ENCODE data around the gene RAN. TPM values are rescaled to one million over a fixed set of nuclear protein-coding genes. Genes with fewer than 3 reads are reported as not detected.

RAN gene
- total RNA-seq, 1 experiment from 2014 or later, result 1,968 TPM

DNA sequence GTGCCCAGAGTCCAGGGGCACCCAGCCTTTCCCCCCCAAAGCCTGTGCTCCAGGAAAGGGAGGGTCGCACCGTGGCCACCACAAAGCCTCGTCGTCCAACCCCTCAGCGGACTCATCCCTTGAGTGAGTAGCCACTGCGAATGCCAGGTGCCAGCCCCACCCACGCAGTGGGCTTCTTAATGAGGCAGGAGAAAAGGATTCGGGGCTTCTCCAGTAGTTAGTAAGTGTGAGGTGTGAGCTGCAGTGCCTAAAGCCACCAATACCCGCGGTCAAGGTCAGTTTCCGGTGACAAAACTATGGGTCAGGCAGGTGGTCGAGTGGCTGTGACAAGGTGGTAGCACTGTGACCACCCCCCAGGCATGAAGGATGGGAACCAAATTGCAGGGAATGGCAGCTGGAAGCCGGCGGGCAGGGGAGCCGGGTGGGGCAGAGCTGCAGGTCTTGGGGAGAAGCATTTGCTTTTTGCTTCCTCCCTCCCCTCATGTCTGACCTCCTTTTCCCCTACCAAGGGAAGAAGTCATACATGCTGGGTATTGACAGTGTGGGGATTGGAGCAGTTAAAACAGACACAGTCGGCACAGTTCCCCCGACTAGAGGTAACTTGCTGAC, 8.0 kb downstream of the RAN start:
- no peak overlapping the region for H3K27ac ChIP-seq (ENCODE audit: insufficient read length, low read depth, low read length)
- no peaks in the 10 kb centered on the region for H3K4me1 ChIP-seq (ENCODE audit: insufficient read depth, low read length)
- no peak overlapping the region for H3K4me3 Mint-ChIP-seq

More for the DNA sequence above, 8.0 kb downstream of the RAN start:
- Histone ChIP-seq H2BK15ac (ENCODE audit: low read depth, low read length) (no peak overlapping the region), H2AK5ac (ENCODE audit: insufficient read length, low read length) (no peak overlapping the region), H3K14ac (ENCODE audit: insufficient read depth, low read length) (no peak overlapping the region), H3K18ac (ENCODE audit: insufficient read length, low read depth, low read length) (no peak overlapping the region), H3T11ph (ENCODE audit: low read length) (no peak overlapping the region), H3K9ac (ENCODE audit: extremely low read depth, insufficient read length, low read length) (no peak overlapping the region), H3K9me3 (ENCODE audit: control insufficient read depth, low read depth, low read length) (no peaks in the 10 kb centered on the region), H4K91ac (ENCODE audit: insufficient read length, low read depth, low read length) (no peak overlapping the region), H3K4me2 (ENCODE audit: insufficient read depth, insufficient read length, low read length) (no peak overlapping the region), H2BK20ac (ENCODE audit: low read depth, low read length, poor library complexity, severe bottlenecking) (no peak overlapping the region), H2BK12ac (ENCODE audit: insufficient read length, low read depth, low read length) (no peak overlapping the region), H2AFZ (ENCODE audit: low read length) (no peak overlapping the region), H4K5ac (ENCODE audit: insufficient read length, low read depth, low read length) (no peak overlapping the region), H3K79me2 (ENCODE audit: insufficient read depth, low read length) (no peaks in the 10 kb centered on the region), H3K4ac (ENCODE audit: low read depth, low read length) (no peak overlapping the region), H2BK5ac (ENCODE audit: insufficient read length, low read length) (no peak overlapping the region), H4K20me1 (ENCODE audit: control insufficient read depth, insufficient read depth, insufficient read length) (peaks cover 4% of the 10 kb centered on the region), H4K8ac (replicated peaks; ENCODE audit: insufficient read length, low read depth, low read length) (no peak overlapping the region), H3K27me3 (ENCODE audit: insufficient read depth, low read length) (no peaks in the 10 kb centered on the region), H3K56ac (ENCODE audit: insufficient read length, low read depth, low read length) (no peak overlapping the region), H3K23ac (ENCODE audit: insufficient read length, low read depth, low read length) (no peak overlapping the region), H3K23me2 (ENCODE audit: insufficient read length, low read depth, low read length, poor library complexity, severe bottlenecking) (no peaks in the 10 kb centered on the region), H2BK120ac (ENCODE audit: low read depth, low read length, poor library complexity, severe bottlenecking) (no peak overlapping the region), H3K79me1 (ENCODE audit: insufficient read depth, low read depth, low read length, poor library complexity, severe bottlenecking) (no peaks in the 10 kb centered on the region)
- Mint-ChIP-seq H3K27ac (peak overlapping the region in 2 of 3 experiments; percentile 6 to 34; a peak in 2 of 7 replicates), H3K27me3 (ENCODE audit: low read depth) (no peaks in the 10 kb centered on the region; the same call in none of the 2 replicates), H3K9me3 (no peaks in the 10 kb centered on the region), H3K36me3 (ENCODE audit: insufficient read depth in 1 of 3, low read depth in 3 of 3) (peaks cover 19 to 30% (median 27%) of the 10 kb centered on the region in 3 experiments; a peak in 6 of 7 replicates), H3K4me1 (peaks cover 33 to 37% of the 10 kb centered on the region in 2 experiments)
- no CpG with 5 or more reads among the region's 17 CpGs for WGBS (ENCODE audit: extremely low coverage, insufficient read length, low lambda C conversion rate)
- DNase-seq, result peak; percentile 46
- TF ChIP-seq, protein P1, sequence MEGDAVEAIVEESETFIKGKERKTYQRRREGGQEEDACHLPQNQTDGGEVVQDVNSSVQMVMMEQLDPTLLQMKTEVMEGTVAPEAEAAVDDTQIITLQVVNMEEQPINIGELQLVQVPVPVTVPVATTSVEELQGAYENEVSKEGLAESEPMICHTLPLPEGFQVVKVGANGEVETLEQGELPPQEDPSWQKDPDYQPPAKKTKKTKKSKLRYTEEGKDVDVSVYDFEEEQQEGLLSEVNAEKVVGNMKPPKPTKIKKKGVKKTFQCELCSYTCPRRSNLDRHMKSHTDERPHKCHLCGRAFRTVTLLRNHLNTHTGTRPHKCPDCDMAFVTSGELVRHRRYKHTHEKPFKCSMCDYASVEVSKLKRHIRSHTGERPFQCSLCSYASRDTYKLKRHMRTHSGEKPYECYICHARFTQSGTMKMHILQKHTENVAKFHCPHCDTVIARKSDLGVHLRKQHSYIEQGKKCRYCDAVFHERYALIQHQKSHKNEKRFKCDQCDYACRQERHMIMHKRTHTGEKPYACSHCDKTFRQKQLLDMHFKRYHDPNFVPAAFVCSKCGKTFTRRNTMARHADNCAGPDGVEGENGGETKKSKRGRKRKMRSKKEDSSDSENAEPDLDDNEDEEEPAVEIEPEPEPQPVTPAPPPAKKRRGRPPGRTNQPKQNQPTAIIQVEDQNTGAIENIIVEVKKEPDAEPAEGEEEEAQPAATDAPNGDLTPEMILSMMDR (conservative IDR thresholded peaks at IDR 0.05), result no peak
